ENCODE measurements around the gene MACROD2. TPM values are rescaled to one million over a fixed set of nuclear protein-coding genes. Genes with fewer than 3 reads are reported as not detected.

Gene MACROD2
- total RNA-seq, 1 experiment from 2014 or later = 3.1 TPM

- H3K27ac Mint-ChIP-seq (ENCODE audit: low read depth, unreplicated experiment) = no peak overlapping the region
Measured at GRCh38 chr20:15378151-15378550, 1382.8 kb downstream of the MACROD2 start.

GRCh38 chr20:15379681-15380296 is 1384.5 kb downstream of the MACROD2 start:
- ChIA-PET CTCF (interaction anchor here (0.6 kb wide), 1 partner anchor 228 kb away, joined by 4 read pairs; no protein-coding TSS in a partner anchor), POLR2A (interaction anchor here (0.5 to 1.1 kb wide), 4 partner anchors 10 to 210 kb away, joined by 3 to 4 read pairs (median 3); no protein-coding TSS in a partner anchor)
- Mint-ChIP-seq H3K27ac (ENCODE audit: low read depth, unreplicated experiment) (no peak overlapping the region), H3K36me3 (ENCODE audit: insufficient read depth, unreplicated experiment) (no peaks in the 10 kb centered on the region), H3K4me3 (ENCODE audit: unreplicated experiment) (no peak overlapping the region), H3K9me3 (ENCODE audit: unreplicated experiment) (no peaks in the 10 kb centered on the region), H3K27me3 (ENCODE audit: insufficient read depth, unreplicated experiment) (no peaks in the 10 kb centered on the region), H3K4me1 (ENCODE audit: insufficient read depth, unreplicated experiment) (no peaks in the 10 kb centered on the region)
- no TSS peak for BruUV-seq (replicated peaks)
- no peak for TF ChIP-seq CTCF (IDR thresholded peaks at IDR 0.05; ENCODE audit: unreplicated experiment)
- no peak for DNase-seq (ENCODE audit: unreplicated experiment)
- intact Hi-C loops (cut with micrococcal nuclease) = loop anchor here (10.0 kb wide), 1 partner anchor 555 kb away; no protein-coding TSS in a partner anchor

More at GRCh38 chr20:15378151-15378550, 1382.8 kb downstream of the MACROD2 start:
- POLR2A ChIA-PET = interaction anchor here (0.7 kb wide), 1 partner anchor 317 kb away, joined by 3 read pairs; no protein-coding TSS in a partner anchor
- Mint-ChIP-seq H3K4me3 (ENCODE audit: unreplicated experiment) (no peak overlapping the region), H3K4me1 (ENCODE audit: insufficient read depth, unreplicated experiment) (no peaks in the 10 kb centered on the region), H3K9me3 (ENCODE audit: unreplicated experiment) (no peaks in the 10 kb centered on the region), H3K36me3 (ENCODE audit: insufficient read depth, unreplicated experiment) (no peaks in the 10 kb centered on the region), H3K27me3 (ENCODE audit: insufficient read depth, unreplicated experiment) (no peaks in the 10 kb centered on the region)
- no peak for TF ChIP-seq CTCF (IDR thresholded peaks at IDR 0.05; ENCODE audit: unreplicated experiment)
- intact Hi-C loops (cut with micrococcal nuclease) = loop anchor here (10.0 kb wide), 1 partner anchor 557 kb away; no protein-coding TSS in a partner anchor
- no TSS peak for BruUV-seq (replicated peaks)
- CTCF ChIA-PET = interaction anchor here (0.6 to 1.2 kb wide), 3 partner anchors 8 to 604 kb away, joined by 3 to 5 read pairs (median 5); no protein-coding TSS in a partner anchor
- DNase-seq (ENCODE audit: unreplicated experiment) = no peak

GRCh38 chr20:15380770-15381169 is 1385.5 kb downstream of the MACROD2 start:
- ChIA-PET CTCF (interaction anchor here (0.5 to 1.3 kb wide), 3 partner anchors 20 to 288 kb away, joined by 3 to 4 read pairs (median 3); no protein-coding TSS in a partner anchor), POLR2A (no interaction called here)
- intact Hi-C loops (cut with micrococcal nuclease) = no loop called here
- Mint-ChIP-seq H3K4me1 (ENCODE audit: insufficient read depth, unreplicated experiment) (no peaks in the 10 kb centered on the region), H3K4me3 (ENCODE audit: unreplicated experiment) (no peak overlapping the region), H3K36me3 (ENCODE audit: insufficient read depth, unreplicated experiment) (no peaks in the 10 kb centered on the region), H3K9me3 (ENCODE audit: unreplicated experiment) (no peaks in the 10 kb centered on the region), H3K27me3 (ENCODE audit: insufficient read depth, unreplicated experiment) (no peaks in the 10 kb centered on the region), H3K27ac (ENCODE audit: low read depth, unreplicated experiment) (no peak overlapping the region)
- DNase-seq (ENCODE audit: unreplicated experiment) = no peak
- no TSS peak for BruUV-seq (replicated peaks)
- no peak for TF ChIP-seq CTCF (IDR thresholded peaks at IDR 0.05; ENCODE audit: unreplicated experiment)

- ChIA-PET CTCF (interaction anchor here (0.7 to 1.1 kb wide), 2 partner anchors 8 to 419 kb away, joined by 3 to 5 read pairs; no protein-coding TSS in a partner anchor), POLR2A (interaction anchor here (0.7 kb wide), 1 partner anchor 8 kb away, joined by 4 read pairs; no protein-coding TSS in a partner anchor)
- no peak for DNase-seq (ENCODE audit: unreplicated experiment)
Measured at GRCh38 chr20:15387228-15387627, 1391.9 kb downstream of the MACROD2 start.

More at GRCh38 chr20:15387228-15387627, 1391.9 kb downstream of the MACROD2 start:
- no peak overlapping the region for H3K4me3 Mint-ChIP-seq (ENCODE audit: unreplicated experiment)
- no peak overlapping the region for H3K27ac Mint-ChIP-seq (ENCODE audit: low read depth, unreplicated experiment)
- intact Hi-C loops (cut with micrococcal nuclease) = no loop called here
- no peak for TF ChIP-seq CTCF (IDR thresholded peaks at IDR 0.05; ENCODE audit: unreplicated experiment)
- no TSS peak for BruUV-seq (replicated peaks)
- H3K9me3 Mint-ChIP-seq (ENCODE audit: unreplicated experiment) = no peaks in the 10 kb centered on the region
- H3K4me1 Mint-ChIP-seq (ENCODE audit: insufficient read depth, unreplicated experiment) = no peaks in the 10 kb centered on the region
- H3K27me3 Mint-ChIP-seq (ENCODE audit: insufficient read depth, unreplicated experiment) = no peaks in the 10 kb centered on the region
- H3K36me3 Mint-ChIP-seq (ENCODE audit: insufficient read depth, unreplicated experiment) = no peaks in the 10 kb centered on the region

All from MCF 10A (cell line).